HepG2 (cell line): ENCODE measurements around the gene MORF4L1. TPM values are rescaled to one million over a fixed set of nuclear protein-coding genes. Genes with fewer than 3 reads are reported as not detected.

Experiments used
- ATAC-seq: fragments of 200-7000 bp; cut with Tn5 transposase; 3 replicates; pipeline ENCODE4 v1.9.1; 2020; ENCODE audit warnings: mild to moderate bottlenecking, moderate library complexity
- BruUV-seq: library from RNA; stranded (reverse); fragments of 400-500 nt; replicated peaks from 2 replicates; lab custom pipeline; 2021; lab: Mats Ljungman, UMichigan
- CTCF ChIA-PET: fragments of 300-600 bp; formaldehyde crosslinking; extraction: SDS; loops from one replicate; lab custom pipeline; 2021; ENCODE audit warnings: low total read pairs, inconsistent platforms, low intra/inter-chr PET ratio; lab: Yijun Ruan, JAX
- POLR2A ChIA-PET: fragments of 350-600 bp; sonication (Branson Sonifier 250); formaldehyde crosslinking; loops from one replicate; lab custom pipeline; 2020; ENCODE audit warnings: antibody characterized with exemption, inconsistent platforms; lab: Yijun Ruan, JAX
- DNase-seq: peaks from one replicate; pipeline ENCODE4 v3.0.0-alpha.2; 2015; ENCODE audit warnings: low spot score
- FAIRE-seq: peaks from 3 replicates; lab custom pipeline; 2011; peaks lifted over from hg19 to GRCh38; lab: Jason Lieb, UNC
- H2AFZ ChIP-seq: one replicate; pipeline ENCODE4 v1.6.1; 2011; ENCODE audit warnings: low read length, inconsistent platforms
- H3K27ac ChIP-seq: fragments of 300-600 bp; 3 replicates; pipeline ENCODE4 v1.8.0; 2011; ENCODE audit warnings: mixed run types, mild to moderate bottlenecking, mixed read lengths, low read length, inconsistent platforms; ENCODE audit not compliant: insufficient read depth; ENCODE audit errors: extremely low read length
- H3K27me3 ChIP-seq, 2 experiments: fragments of 200-600 bp in 1 of 2; 2 replicates in 1 of 2; 3 replicates in 1 of 2; pipeline versions ENCODE4 v1.6.0 to v1.8.0; 2011; ENCODE audit warnings: low read length in 2 of 2, mild to moderate bottlenecking in 2 of 2, moderate library complexity in 2 of 2, inconsistent platforms in 1 of 2; ENCODE audit not compliant: insufficient read depth in 2 of 2, control insufficient read depth in 1 of 2
- H3K36me3 ChIP-seq, 2 experiments: fragments of 200-600 bp in 1 of 2; replicated peaks in 1 of 2; 2 replicates in 1 of 2; 3 replicates in 1 of 2; pipeline versions ENCODE4 v1.5.1 to v1.8.0; 2011; ENCODE audit warnings: low read length in 2 of 2, inconsistent platforms in 1 of 2; ENCODE audit not compliant: insufficient read depth in 2 of 2, control insufficient read depth in 1 of 2
- H3K4me1 ChIP-seq: 2 replicates; pipeline ENCODE4 v1.5.1; 2012; ENCODE audit warnings: low read length, inconsistent platforms; ENCODE audit not compliant: insufficient read depth
- H3K4me2 ChIP-seq: 2 replicates; pipeline ENCODE4 v1.6.0; 2011; ENCODE audit warnings: low read depth, low read length, inconsistent platforms
- H3K4me3 ChIP-seq, 3 experiments: fragments of 200-600 bp in 1 of 3; sonication (generic), shearing (Covaris generic) in 1 of 3; replicated peaks in 1 of 3; 2 replicates each; pipeline ENCODE4 v1.5.1; 2011 to 2016; ENCODE audit warnings: low read length in 3 of 3, inconsistent platforms in 2 of 3, low read depth in 2 of 3, mild to moderate bottlenecking in 2 of 3, control low read depth in 1 of 3, mixed read lengths in 1 of 3; ENCODE audit not compliant: insufficient read depth in 1 of 3
- H3K79me2 ChIP-seq: one replicate; pipeline ENCODE4 v1.6.1; 2011; ENCODE audit warnings: low read length, inconsistent platforms; ENCODE audit not compliant: insufficient read depth
- H3K9ac ChIP-seq: 2 replicates; pipeline ENCODE4 v1.6.0; 2011; ENCODE audit warnings: mild to moderate bottlenecking, low read depth, low read length, inconsistent platforms; ENCODE audit not compliant: insufficient read depth
- H3K9me3 ChIP-seq: 2 replicates; pipeline ENCODE4 v1.5.1; 2012; ENCODE audit warnings: mild to moderate bottlenecking, low read length
- H4K20me1 ChIP-seq: 2 replicates; pipeline ENCODE4 v1.6.0; 2011; ENCODE audit warnings: inconsistent platforms, mild to moderate bottlenecking, low read length, moderate library complexity; ENCODE audit not compliant: insufficient read depth
- LCORL ChIP-seq, 2 experiments: fragments of 450-650 bp in 1 of 2; sonication (generic) in 1 of 2; formaldehyde crosslinking in 1 of 2; IDR thresholded peaks; 2 replicates each; pipeline versions ENCODE4 v1.5.0 to v1.6.1; 2017 to 2020; ENCODE audit warnings: antibody characterized with exemption in 1 of 2, missing genetic modification reagents in 1 of 2
- NR1H2 ChIP-seq: sonication (generic); formaldehyde crosslinking; IDR thresholded peaks from 2 replicates; pipeline ENCODE4 v1.8.1; 2022; ENCODE audit warnings: low read depth, missing genetic modification reagents, borderline replicate concordance
- WGBS: methylation state at CpG from one replicate; pipeline ENCODE4 v1.1.6; 2017; ENCODE audit warnings: low lambda C conversion rate; 5-methylcytosine and 5-hydroxymethylcytosine counted together
- in situ Hi-C: cut with HindIII; loops from 2 replicates; pipeline ENCODE4 v1.10.0; 2017; ENCODE audit warnings: low pct_unique_long_range_greater_than_20kb; ENCODE audit not compliant: extremely low pct_ligation_motif_present
- intact Hi-C: fragments of 100-400 bp; cut with micrococcal nuclease; formaldehyde crosslinking; loops from one replicate; pipeline ENCODE4 v1.10.0; 2022; ENCODE audit not compliant: unreplicated experiment
- polyA plus RNA-seq, 8 experiments: library from polyadenylated mRNA; depleted of rRNA in 3 of 8; stranded (reverse) in 7 of 8; unstranded in 1 of 8; fragments of >200 nt; fragmentation: Illumina TruSeq in 4 of 8; extraction: Trizol in 4 of 8; gene quantifications; 2 replicates each; pipeline versions ENCODE4 v1.2.1 to v1.2.3, GENCODE V29; 2011 to 2016; ENCODE audit warnings: low read depth in 4 of 8, missing spikeins in 1 of 8, mixed read lengths in 1 of 8; ENCODE audit not compliant: insufficient read depth in 1 of 8
- total RNA-seq, 5 experiments: library from RNA; depleted of rRNA; stranded (reverse); fragments of >200 nt; fragmentation: Illumina TruSeq; extraction: Trizol; gene quantifications; 2 replicates each; pipeline ENCODE4 v1.2.3, GENCODE V29; 2016; ENCODE audit warnings: low read depth in 1 of 5
- TF ChIP-seq, protein P1 (sequence below): IDR thresholded peaks from 2 replicates; pipeline ENCODE4 v1.6.1; 2016; ENCODE audit warnings: missing biosample characterization, missing genetic modification reagents, low read depth
- TF ChIP-seq, protein P2 (sequence below): sonication (generic); formaldehyde crosslinking; IDR thresholded peaks from 2 replicates; pipeline ENCODE4 v1.9.0; 2021; ENCODE audit warnings: missing genetic modification reagents, borderline replicate concordance
- TF ChIP-seq, protein P3 (sequence below): sonication (generic); formaldehyde crosslinking; IDR thresholded peaks from 2 replicates; pipeline ENCODE4 v1.9.0; 2021; ENCODE audit warnings: missing genetic modification reagents, mild to moderate bottlenecking, borderline replicate concordance
- TF ChIP-seq, protein P4 (sequence below): IDR thresholded peaks from 2 replicates; pipeline ENCODE4 v1.6.1; 2016
- TF ChIP-seq, protein P5 (sequence below): sonication (generic); formaldehyde crosslinking; IDR thresholded peaks from 2 replicates; pipeline ENCODE4 v1.5.0; 2020; ENCODE audit warnings: mild to moderate bottlenecking, missing genetic modification reagents, borderline replicate concordance

The MORF4L1 gene
- total and polyA plus RNA-seq, 2 of the 13 experiments (the other 11 are each of a cell fraction or from before 2014, with no cell fraction given): 218 to 219 TPM

DNA sequence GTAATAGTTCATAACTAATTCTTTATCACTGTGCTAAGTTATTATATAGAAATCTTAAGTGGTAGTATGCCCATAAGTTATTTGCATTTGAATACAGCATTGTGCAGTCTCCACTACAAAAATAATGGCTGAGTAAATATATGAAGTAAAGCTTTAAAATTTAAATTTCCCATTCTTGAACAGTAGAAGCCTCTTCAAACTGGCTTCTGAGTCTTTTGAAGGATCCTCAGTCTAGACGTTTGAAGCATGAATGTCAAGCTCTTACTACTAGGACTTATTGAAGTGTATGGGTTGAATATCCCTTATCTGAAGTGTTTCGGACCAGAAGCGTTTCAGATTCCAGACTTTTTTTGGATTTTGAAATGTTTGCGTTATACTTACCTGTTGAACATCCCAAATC is 16.3 kb downstream of the MORF4L1 start (continued):
- TF ChIP-seq, protein P1, sequence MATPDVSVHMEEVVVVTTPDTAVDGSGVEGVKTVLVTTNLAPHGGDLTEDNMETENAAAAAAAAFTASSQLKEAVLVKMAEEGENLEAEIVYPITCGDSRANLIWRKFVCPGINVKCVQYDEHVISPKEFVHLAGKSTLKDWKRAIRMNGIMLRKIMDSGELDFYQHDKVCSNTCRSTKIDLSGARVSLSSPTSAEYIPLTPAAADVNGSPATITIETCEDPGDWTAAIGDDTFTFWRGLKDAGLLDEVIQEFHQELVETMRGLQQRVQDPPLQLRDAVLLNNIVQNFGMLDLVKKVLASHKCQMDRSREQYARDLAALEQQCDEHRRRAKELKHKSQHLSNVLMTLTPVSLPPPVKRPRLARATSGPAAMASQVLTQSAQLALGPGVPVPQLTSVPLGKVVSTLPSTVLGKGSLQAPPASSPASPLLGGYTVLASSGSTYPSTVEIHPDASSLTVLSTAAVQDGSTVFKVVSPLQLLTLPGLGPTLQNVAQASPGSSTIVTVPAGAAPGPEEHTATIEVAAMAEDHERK (CRISPR knock-in tag): no peak
- TF ChIP-seq NR1H2 (CRISPR knock-in tag): no peak
- no peak for TF ChIP-seq LCORL (IDR thresholded peaks at IDR 0.05)
- no peak for TF ChIP-seq LCORL (CRISPR knock-in tag; IDR thresholded peaks at IDR 0.05)

DNA sequence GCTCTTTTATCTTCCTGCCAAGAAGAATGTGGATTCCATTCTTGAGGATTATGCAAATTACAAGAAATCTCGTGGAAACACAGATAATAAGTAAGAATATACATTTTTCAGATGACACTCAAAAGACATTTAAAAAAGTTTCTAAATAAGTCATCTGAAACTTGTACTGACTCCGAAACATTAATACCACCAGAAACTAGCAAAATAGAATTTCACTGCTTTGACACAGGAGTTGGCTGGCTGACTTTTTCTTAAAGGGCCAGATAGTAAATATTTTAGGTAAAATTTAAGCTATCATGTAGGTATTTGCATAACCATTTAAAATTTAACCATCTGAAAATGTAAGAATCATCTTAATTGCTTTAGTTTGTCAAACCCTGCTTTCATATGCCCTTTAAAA is 20.8 kb downstream of the MORF4L1 start:
- Histone ChIP-seq H3K4me3 (no peak overlapping the region), H3K9me3 (no peaks in the 10 kb centered on the region), H3K36me3 (peaks cover 13 to 81% of the 10 kb centered on the region in 2 experiments), H2AFZ (no peak overlapping the region), H3K9ac (no peak overlapping the region), H3K4me1 (no peaks in the 10 kb centered on the region), H3K27me3 (no peaks in the 10 kb centered on the region), H3K79me2 (peaks cover 21% of the 10 kb centered on the region), H3K4me2 (no peak overlapping the region), H4K20me1 (peaks cover 17% of the 10 kb centered on the region), H3K27ac (no peak overlapping the region)
- FAIRE-seq (no peak), ATAC-seq (no peak), DNase-seq (no peak)
- intact Hi-C loops: no loop called here
- ChIA-PET CTCF (no interaction called here), POLR2A (no interaction called here)
- in situ Hi-C loops: no loop called here
- over 99% methylated on average over 2 of the region's 2 CpGs for WGBS
- no TSS peak for BruUV-seq
- TF ChIP-seq, protein P2, sequence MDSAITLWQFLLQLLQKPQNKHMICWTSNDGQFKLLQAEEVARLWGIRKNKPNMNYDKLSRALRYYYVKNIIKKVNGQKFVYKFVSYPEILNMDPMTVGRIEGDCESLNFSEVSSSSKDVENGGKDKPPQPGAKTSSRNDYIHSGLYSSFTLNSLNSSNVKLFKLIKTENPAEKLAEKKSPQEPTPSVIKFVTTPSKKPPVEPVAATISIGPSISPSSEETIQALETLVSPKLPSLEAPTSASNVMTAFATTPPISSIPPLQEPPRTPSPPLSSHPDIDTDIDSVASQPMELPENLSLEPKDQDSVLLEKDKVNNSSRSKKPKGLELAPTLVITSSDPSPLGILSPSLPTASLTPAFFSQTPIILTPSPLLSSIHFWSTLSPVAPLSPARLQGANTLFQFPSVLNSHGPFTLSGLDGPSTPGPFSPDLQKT (CRISPR knock-in tag): no peak
- TF ChIP-seq, protein P3, sequence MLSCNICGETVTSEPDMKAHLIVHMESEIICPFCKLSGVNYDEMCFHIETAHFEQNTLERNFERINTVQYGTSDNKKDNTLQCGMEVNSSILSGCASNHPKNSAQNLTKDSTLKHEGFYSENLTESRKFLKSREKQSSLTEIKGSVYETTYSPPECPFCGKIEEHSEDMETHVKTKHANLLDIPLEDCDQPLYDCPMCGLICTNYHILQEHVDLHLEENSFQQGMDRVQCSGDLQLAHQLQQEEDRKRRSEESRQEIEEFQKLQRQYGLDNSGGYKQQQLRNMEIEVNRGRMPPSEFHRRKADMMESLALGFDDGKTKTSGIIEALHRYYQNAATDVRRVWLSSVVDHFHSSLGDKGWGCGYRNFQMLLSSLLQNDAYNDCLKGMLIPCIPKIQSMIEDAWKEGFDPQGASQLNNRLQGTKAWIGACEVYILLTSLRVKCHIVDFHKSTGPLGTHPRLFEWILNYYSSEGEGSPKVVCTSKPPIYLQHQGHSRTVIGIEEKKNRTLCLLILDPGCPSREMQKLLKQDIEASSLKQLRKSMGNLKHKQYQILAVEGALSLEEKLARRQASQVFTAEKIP (CRISPR knock-in tag): no peak
- TF ChIP-seq, protein P4, sequence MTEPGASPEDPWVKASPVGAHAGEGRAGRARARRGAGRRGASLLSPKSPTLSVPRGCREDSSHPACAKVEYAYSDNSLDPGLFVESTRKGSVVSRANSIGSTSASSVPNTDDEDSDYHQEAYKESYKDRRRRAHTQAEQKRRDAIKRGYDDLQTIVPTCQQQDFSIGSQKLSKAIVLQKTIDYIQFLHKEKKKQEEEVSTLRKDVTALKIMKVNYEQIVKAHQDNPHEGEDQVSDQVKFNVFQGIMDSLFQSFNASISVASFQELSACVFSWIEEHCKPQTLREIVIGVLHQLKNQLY (CRISPR knock-in tag): no peak
- TF ChIP-seq, protein P5, sequence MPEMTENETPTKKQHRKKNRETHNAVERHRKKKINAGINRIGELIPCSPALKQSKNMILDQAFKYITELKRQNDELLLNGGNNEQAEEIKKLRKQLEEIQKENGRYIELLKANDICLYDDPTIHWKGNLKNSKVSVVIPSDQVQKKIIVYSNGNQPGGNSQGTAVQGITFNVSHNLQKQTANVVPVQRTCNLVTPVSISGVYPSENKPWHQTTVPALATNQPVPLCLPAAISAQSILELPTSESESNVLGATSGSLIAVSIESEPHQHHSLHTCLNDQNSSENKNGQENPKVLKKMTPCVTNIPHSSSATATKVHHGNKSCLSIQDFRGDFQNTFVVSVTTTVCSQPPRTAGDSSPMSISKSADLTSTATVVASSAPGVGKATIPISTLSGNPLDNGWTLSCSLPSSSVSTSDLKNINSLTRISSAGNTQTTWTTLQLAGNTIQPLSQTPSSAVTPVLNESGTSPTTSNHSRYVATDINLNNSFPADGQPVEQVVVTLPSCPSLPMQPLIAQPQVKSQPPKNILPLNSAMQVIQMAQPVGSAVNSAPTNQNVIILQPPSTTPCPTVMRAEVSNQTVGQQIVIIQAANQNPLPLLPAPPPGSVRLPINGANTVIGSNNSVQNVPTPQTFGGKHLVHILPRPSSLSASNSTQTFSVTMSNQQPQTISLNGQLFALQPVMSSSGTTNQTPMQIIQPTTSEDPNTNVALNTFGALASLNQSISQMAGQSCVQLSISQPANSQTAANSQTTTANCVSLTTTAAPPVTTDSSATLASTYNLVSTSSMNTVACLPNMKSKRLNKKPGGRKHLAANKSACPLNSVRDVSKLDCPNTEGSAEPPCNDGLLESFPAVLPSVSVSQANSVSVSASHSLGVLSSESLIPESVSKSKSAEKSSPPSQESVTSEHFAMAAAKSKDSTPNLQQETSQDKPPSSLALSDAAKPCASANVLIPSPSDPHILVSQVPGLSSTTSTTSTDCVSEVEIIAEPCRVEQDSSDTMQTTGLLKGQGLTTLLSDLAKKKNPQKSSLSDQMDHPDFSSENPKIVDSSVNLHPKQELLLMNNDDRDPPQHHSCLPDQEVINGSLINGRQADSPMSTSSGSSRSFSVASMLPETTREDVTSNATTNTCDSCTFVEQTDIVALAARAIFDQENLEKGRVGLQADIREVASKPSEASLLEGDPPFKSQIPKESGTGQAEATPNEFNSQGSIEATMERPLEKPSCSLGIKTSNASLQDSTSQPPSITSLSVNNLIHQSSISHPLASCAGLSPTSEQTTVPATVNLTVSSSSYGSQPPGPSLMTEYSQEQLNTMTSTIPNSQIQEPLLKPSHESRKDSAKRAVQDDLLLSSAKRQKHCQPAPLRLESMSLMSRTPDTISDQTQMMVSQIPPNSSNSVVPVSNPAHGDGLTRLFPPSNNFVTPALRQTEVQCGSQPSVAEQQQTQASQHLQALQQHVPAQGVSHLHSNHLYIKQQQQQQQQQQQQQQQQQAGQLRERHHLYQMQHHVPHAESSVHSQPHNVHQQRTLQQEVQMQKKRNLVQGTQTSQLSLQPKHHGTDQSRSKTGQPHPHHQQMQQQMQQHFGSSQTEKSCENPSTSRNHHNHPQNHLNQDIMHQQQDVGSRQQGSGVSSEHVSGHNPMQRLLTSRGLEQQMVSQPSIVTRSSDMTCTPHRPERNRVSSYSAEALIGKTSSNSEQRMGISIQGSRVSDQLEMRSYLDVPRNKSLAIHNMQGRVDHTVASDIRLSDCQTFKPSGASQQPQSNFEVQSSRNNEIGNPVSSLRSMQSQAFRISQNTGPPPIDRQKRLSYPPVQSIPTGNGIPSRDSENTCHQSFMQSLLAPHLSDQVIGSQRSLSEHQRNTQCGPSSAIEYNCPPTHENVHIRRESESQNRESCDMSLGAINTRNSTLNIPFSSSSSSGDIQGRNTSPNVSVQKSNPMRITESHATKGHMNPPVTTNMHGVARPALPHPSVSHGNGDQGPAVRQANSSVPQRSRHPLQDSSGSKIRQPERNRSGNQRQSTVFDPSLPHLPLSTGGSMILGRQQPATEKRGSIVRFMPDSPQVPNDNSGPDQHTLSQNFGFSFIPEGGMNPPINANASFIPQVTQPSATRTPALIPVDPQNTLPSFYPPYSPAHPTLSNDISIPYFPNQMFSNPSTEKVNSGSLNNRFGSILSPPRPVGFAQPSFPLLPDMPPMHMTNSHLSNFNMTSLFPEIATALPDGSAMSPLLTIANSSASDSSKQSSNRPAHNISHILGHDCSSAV (CRISPR knock-in tag): no peak
